Heart left ventricle (tissue), 16 donors: ENCODE data around the gene GALNT10. TPM values are rescaled to one million over a fixed set of nuclear protein-coding genes. Genes with fewer than 3 reads are reported as not detected.

ENCODE experiments used
- ATAC-seq, 4 donors: fragments of 200-7000 bp; cut with Tn5 transposase; one replicate each; pipeline ENCODE4 v1.9.1; 2020 to 2022; ENCODE audit warnings: moderate library complexity in 4 of 4, mild to moderate bottlenecking in 3 of 4, moderate number of reproducible peaks in 1 of 4
- DNase-seq, 5 donors: peaks; one replicate each; pipeline ENCODE4 v3.0.0-alpha.2; 2020
- H3K27ac ChIP-seq, 12 donors: fragments of 200-600 bp; sonication (generic) in 4 of 12; one replicate each; pipeline versions ENCODE4 v1.5.0 to v1.8.0; 2016 to 2022; ENCODE audit warnings: mild to moderate bottlenecking in 2 of 12
- H3K27me3 ChIP-seq, 9 donors: fragments of 200-600 bp; sonication (generic) in 2 of 9; one replicate each; pipeline versions ENCODE4 v1.5.1 to v1.8.0; 2016 to 2022; ENCODE audit warnings: mild to moderate bottlenecking in 3 of 9
- H3K36me3 ChIP-seq, 9 donors: fragments of 200-600 bp; sonication (generic) in 2 of 9; one replicate each; pipeline versions ENCODE4 v1.5.0 to v1.8.0; 2018 to 2022; ENCODE audit warnings: mild to moderate bottlenecking in 2 of 9
- H3K4me1 ChIP-seq, 12 donors: fragments of 200-600 bp; sonication (generic) in 4 of 12; one replicate each; pipeline versions ENCODE4 v1.5.0 to v1.8.0; 2016 to 2022; ENCODE audit warnings: mild to moderate bottlenecking in 3 of 12
- H3K4me3 ChIP-seq, 12 donors: fragments of 200-600 bp; sonication (generic) in 4 of 12; one replicate each; pipeline versions ENCODE4 v1.5.0 to v1.8.0; 2017 to 2022; ENCODE audit warnings: mild to moderate bottlenecking in 9 of 12, moderate library complexity in 4 of 12
- H3K9me3 ChIP-seq, 12 donors: fragments of 200-600 bp; sonication (generic) in 4 of 12; one replicate each; pipeline versions ENCODE4 v1.5.0 to v1.8.0; 2016 to 2022; ENCODE audit warnings: mild to moderate bottlenecking in 1 of 12
- CTCF ChIP-seq, 12 donors: fragments of 200-600 bp; sonication (generic) in 4 of 12; IDR thresholded peaks; one replicate each; pipeline versions ENCODE4 v1.5.0 to v1.8.0; 2018 to 2022; ENCODE audit warnings: antibody characterized with exemption in 12 of 12, mild to moderate bottlenecking in 5 of 12
- POLR2A ChIP-seq, 2 donors: fragments of 450-650 bp; IDR thresholded peaks; one replicate each; pipeline ENCODE4 v1.6.1; 2017; ENCODE audit warnings: antibody characterized with exemption in 2 of 2, mild to moderate bottlenecking in 2 of 2, moderate library complexity in 2 of 2
- WGBS, 4 donors: extraction: QIAGEN DNeasy Blood & Tissue Kit in 2 of 4; methylation state at CpG; one replicate each; pipeline versions ENCODE4 v1.1.5 to v1.1.7; 2013 to 2018; 5-methylcytosine and 5-hydroxymethylcytosine counted together
- intact Hi-C, 10 donors: fragments of 100-400 bp; cut with DNase I; formaldehyde crosslinking; loops; one replicate each; pipeline versions ENCODE4 v1.11.1 to v1.14.2; 2022
- polyA plus RNA-seq, 2 donors: library from polyadenylated mRNA; stranded (reverse); fragments of 200-250 nt; gene quantifications; one replicate each; pipeline ENCODE4 v1.2.3, GENCODE V29; 2013
- total RNA-seq, 9 donors: library from RNA; depleted of rRNA in 2 of 9; stranded (reverse); fragments of >200 nt in 2 of 9; fragmentation: NEBNext Ultra II Directional in 3 of 9; extraction: Animal tissue kit (Norgen Biotek cat#: 25700) in 3 of 9; gene quantifications; one replicate each; pipeline versions ENCODE4 v1.1.0 to v1.2.4, GENCODE V29; 2016 to 2023
- donor health status: ischemic (EF 13 %, LVEDD 7.1; RV severe dilation, severe dysfunction).
- donor health status: healthy with polysubstance abuse.
- donor health status: DM: no; HTN: yes; CAD: no.
- donor health status: DM: no; HTN: no; CAD: no.
- donor health status: ischemic (EF 25% LVEDD 6.9; RV normal size, moderate dysfunction).
- donor health status: ischemic (EF 25% LVEDD 5.7; RV mildly dilated, moderate dysfunction).
- donor health status: healthy.
- donor health status: DM: yes; HTN: yes; CAD: no.
- donor health status: ischemic (EF 35%, LVEDD 5.7; RV mildly dilated, moderate dysfunction).
- donor health status: nonischemic (EF 11% LVEDD 7.7; RV severe dilation, severe dysfunction).
- donor health status: DM: yes; HTN: yes; CAD: no.
- donor health status: PGD.
- donor health status: ischemic (EF 29% LVEDD 5.4; RV normal size, mild dysfunction).
- donor health status: nonischemic (EF 23%, LVEDD 6.1; RV moderate dilation, normal function).

The GALNT10 gene
- total and polyA plus RNA-seq, 11 donors = 2.7 to 20.7 (median 14.4) TPM

- Histone ChIP-seq H3K36me3 (peaks cover 0 to 57% (median 13%) of the 10 kb centered on the region in 9 donors), H3K4me1 (peaks cover 0 to under 1% (median 0%) of the 10 kb centered on the region in 12 donors), H3K27me3 (no peaks in the 10 kb centered on the region), H3K27ac (no peak overlapping the region), H3K4me3 (no peak overlapping the region), H3K9me3 (no peaks in the 10 kb centered on the region)
- TF ChIP-seq POLR2A (IDR thresholded peaks at IDR 0.05) = no peak
- no peak for TF ChIP-seq CTCF (IDR thresholded peaks at IDR 0.05)
- WGBS, 4 donors = 90 to 94% (median 91%) methylated on average over 8 of the region's 8 CpGs
- intact Hi-C loops = no loop called here
- ATAC-seq = no peak
- DNase-seq = no peak
Observed at GRCh38 chr5:154390096-154390495, 199.6 kb downstream of the GALNT10 start.

GRCh38 chr5:154390746-154391359, 200.3 kb downstream of the GALNT10 start:
- ATAC-seq (no peak), DNase-seq (no peak)
- WGBS, 4 donors = 82 to 91% (median 85%) methylated on average over 7 of the region's 7 CpGs
- Histone ChIP-seq H3K36me3 (peaks cover 0 to 52% (median 11%) of the 10 kb centered on the region in 9 donors), H3K27me3 (no peaks in the 10 kb centered on the region), H3K4me3 (no peak overlapping the region), H3K27ac (no peak overlapping the region), H3K9me3 (no peaks in the 10 kb centered on the region), H3K4me1 (no peaks in the 10 kb centered on the region)
- intact Hi-C loops = no loop called here
- TF ChIP-seq CTCF (IDR thresholded peaks at IDR 0.05) = no peak
- no peak for TF ChIP-seq POLR2A (IDR thresholded peaks at IDR 0.05)

GRCh38 chr5:154391788-154392187, 201.3 kb downstream of the GALNT10 start:
- H3K36me3 ChIP-seq = peaks cover 0 to 44% (median 7%) of the 10 kb centered on the region in 9 donors

GRCh38 chr5:154393850-154394249, 203.3 kb downstream of the GALNT10 start:
- intact Hi-C loops = no loop called here
- ATAC-seq (no peak), DNase-seq (no peak)
- no peak overlapping the region for H3K4me3 ChIP-seq
- no peak overlapping the region for H3K27ac ChIP-seq
- 89 to 97% (median 91%) methylated on average over 3 of the region's 3 CpGs for WGBS, 4 donors
- peaks cover 0 to 32% (median 0%) of the 10 kb centered on the region in 9 donors for H3K36me3 ChIP-seq
- H3K27me3 ChIP-seq = no peaks in the 10 kb centered on the region
- H3K9me3 ChIP-seq = no peaks in the 10 kb centered on the region
- TF ChIP-seq POLR2A (IDR thresholded peaks at IDR 0.05) (no peak), CTCF (IDR thresholded peaks at IDR 0.05) (no peak)
- peaks cover 0 to 7% (median 0%) of the 10 kb centered on the region in 12 donors for H3K4me1 ChIP-seq

More at GRCh38 chr5:154391788-154392187, 201.3 kb downstream of the GALNT10 start:
- H3K9me3 ChIP-seq = no peaks in the 10 kb centered on the region
- WGBS, 4 donors = 92 to 100% (median 98%) methylated on average over 2 of the region's 2 CpGs
- no peak for DNase-seq
- H3K27ac ChIP-seq = no peak overlapping the region
- no peaks in the 10 kb centered on the region for H3K4me1 ChIP-seq
- H3K27me3 ChIP-seq = no peaks in the 10 kb centered on the region
- intact Hi-C loops = no loop called here
- ATAC-seq = peak in 1 of 4 donors; percentile 38
- TF ChIP-seq POLR2A (IDR thresholded peaks at IDR 0.05) = no peak
- no peak for TF ChIP-seq CTCF (IDR thresholded peaks at IDR 0.05)
- H3K4me3 ChIP-seq = no peak overlapping the region
